IPS-18c (cell line): ENCODE measurements around the gene RAET1G.
A peak's percentile ranks its signal among the peaks of the same experiment; 100 is the strongest.
"Not testable (repeated sequence)": the region's sequence is repeated elsewhere in the genome, so short reads cannot be mapped to it uniquely, and the experiment has no call there.

Experiments
- H3K4me3 ChIP-seq: 2 replicates; pipeline ENCODE4 v1.7.0; 2013; ENCODE audit warnings: low read depth, mild to moderate bottlenecking, low read length, moderate library complexity; ENCODE audit not compliant: insufficient read depth
- H3K9me3 ChIP-seq: one replicate; pipeline ENCODE4 v1.6.1; 2013; ENCODE audit warnings: mild to moderate bottlenecking, low read length, moderate library complexity; ENCODE audit not compliant: control insufficient read depth, insufficient read depth

RAET1G gene

GRCh38 chr6:149939909-149940671, 17.2 kb upstream of the RAET1G start:
- Histone ChIP-seq H3K9me3 (peaks cover 2% of the 10 kb centered on the region), H3K4me3 (no peak overlapping the region)

DNA sequence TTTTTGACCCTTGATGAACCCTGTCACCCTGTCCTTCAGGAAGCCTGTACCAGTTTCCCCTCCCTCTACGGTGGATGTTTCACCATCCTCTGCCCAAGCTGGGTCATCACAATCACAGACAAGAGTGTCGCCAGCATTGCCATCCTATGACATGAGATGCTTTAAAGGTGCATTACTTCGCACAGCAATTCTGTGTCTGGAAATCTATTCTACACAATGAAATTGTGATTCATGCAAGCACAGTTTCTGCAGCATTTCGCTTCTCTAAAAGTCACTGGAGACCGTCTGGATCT, 16.4 kb upstream of the RAET1G start:
- Histone ChIP-seq H3K4me3 (no peak overlapping the region), H3K9me3 (peaks cover 2% of the 10 kb centered on the region)

DNA sequence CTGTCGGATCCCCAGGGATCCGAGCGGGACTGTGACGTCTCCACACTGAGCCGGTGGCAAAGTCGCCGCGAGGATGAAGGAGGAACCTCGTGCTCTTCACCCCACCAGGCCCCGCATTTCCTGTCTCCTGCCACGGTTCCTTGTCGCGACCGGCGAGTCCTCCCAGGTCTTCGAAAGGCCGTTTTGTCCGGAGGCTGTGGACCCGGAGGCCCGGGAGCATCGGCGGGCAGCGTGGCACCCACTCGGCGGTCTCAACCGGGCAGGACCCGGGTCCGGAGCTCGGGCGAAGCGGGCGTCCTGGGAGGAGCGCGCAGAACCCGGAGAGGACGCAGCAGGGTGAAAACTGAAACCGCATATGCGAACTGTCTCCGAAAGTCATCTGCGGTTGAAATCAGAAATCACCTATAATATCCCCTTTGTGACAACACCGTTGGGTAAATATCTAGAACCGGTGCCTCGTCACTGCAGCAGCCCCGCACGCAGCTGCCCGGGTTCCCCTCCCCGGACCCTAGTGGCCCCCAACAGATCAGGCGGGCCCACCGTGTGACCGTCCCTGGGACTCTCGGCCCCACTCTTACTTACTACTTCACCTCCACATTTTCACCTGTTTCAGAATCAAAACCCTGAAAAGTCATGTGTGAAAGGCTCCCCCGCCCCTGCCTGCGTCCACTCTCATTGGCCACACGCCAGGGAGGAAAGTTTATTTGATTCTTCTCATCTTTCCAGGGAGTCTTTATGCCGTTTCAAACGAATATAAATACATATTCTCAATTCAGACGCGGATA, 15.8 kb upstream of the RAET1G start:
- peak overlapping the region; percentile 36 for H3K4me3 ChIP-seq
- H3K9me3 ChIP-seq: peaks cover 2% of the 10 kb centered on the region

DNA sequence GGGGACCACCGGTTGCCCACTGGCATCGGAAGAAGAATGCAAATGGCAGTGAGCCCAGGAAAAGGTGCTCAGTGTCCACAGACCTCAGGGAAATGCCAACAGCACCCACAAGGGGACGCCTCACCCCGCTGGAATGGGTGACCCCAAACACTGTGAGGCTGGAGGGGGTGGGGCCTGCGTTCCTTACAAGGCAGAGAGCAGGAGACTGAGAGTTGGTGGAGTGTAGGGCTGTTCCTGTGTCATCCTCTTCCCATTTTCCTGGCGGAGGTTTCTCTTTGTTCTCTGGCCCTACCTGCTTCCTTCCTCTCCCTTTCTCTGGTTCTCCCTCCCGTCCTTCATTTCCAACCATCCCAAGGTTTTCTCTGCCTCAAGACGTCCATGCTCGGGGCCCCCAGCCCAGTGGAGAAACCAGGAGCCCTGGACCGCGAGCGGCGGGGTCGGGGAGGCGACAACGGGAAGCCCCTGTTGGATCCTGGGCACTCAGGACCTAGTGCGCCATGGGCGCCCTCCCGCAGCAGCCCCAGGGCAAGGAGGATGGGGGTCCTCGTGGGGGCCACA, 15.2 kb upstream of the RAET1G start:
- H3K4me3 ChIP-seq: peak overlapping the region; percentile 36
- not testable (repeated sequence) for H3K9me3 ChIP-seq

DNA sequence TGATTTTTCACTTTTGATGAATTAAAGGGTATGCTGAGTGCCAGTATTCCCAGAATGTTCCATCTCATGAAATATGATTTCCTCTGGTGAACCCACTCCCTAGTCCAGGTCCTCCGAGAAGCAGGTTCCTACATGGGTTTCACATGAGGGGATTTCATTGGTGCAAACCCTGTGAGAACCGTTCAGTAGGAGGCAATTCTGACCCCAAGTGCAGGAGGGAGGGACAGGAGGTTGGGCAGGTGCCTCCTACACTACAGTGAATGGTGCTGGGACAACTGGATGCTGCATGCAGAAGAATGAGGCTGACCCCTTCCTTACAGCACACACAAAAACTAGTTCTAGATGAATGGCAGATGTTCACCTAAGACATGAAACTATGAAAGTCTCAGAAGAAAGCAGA, 13.8 kb upstream of the RAET1G start:
- peaks cover 2% of the 10 kb centered on the region for H3K9me3 ChIP-seq
- H3K4me3 ChIP-seq: no peak overlapping the region

DNA sequence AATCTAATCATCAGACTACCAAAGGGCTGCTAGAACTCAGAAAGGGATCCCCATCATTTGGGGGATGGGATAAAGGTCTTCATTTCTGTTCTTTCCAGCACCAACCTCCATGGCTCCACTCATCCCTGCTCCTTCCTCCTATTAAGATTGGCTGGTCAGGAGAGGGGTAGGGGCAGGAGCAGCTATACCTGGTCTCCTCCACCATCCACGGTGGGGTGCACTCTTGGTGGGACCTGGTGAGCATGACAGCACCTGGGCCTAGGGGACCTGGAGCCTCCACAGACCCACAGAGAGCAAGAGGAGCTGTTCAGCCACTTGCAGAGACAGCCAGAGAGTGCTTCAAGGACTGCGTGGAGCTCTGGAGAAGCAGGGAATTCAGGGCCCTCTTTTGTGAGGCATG, 12.7 kb upstream of the RAET1G start:
- H3K9me3 ChIP-seq: peaks cover 2% of the 10 kb centered on the region
- H3K4me3 ChIP-seq: no peak overlapping the region

GRCh38 chr6:149935246-149935645, 12.3 kb upstream of the RAET1G start:
- peaks cover 2% of the 10 kb centered on the region for H3K9me3 ChIP-seq
- no peak overlapping the region for H3K4me3 ChIP-seq

GRCh38 chr6:149934249-149935156, 11.6 kb upstream of the RAET1G start:
- peaks cover 2% of the 10 kb centered on the region for H3K9me3 ChIP-seq
- no peak overlapping the region for H3K4me3 ChIP-seq

GRCh38 chr6:149933461-149933860, 10.5 kb upstream of the RAET1G start:
- Histone ChIP-seq H3K9me3 (peaks cover 1% of the 10 kb centered on the region), H3K4me3 (no peak overlapping the region)

DNA sequence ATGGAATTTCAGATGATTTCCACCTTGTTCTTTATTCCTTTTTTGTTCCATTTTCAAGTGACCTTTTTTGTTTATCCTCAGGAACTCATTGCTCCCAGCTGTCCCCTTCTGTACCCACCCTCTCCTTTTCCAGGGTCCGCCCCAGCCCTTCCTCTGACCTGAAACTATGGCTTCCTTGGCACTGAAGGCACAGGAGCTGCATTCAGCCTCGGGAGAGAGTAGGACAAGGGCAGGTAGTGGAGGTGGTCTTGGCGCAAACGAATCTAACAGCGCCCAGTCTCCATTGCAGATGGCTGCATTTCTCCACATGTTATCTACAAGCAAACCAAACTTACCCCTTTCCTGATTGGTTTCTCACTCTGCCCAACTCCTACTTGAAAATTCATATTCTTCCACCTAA, 10.1 kb upstream of the RAET1G start:
- no peak overlapping the region for H3K4me3 ChIP-seq
- H3K9me3 ChIP-seq: no peaks in the 10 kb centered on the region

GRCh38 chr6:149931501-149931900, 8.6 kb upstream of the RAET1G start:
- Histone ChIP-seq H3K9me3 (no peaks in the 10 kb centered on the region), H3K4me3 (no peak overlapping the region)

- Histone ChIP-seq H3K9me3 (no peaks in the 10 kb centered on the region), H3K4me3 (no peak overlapping the region)
Measured at GRCh38 chr6:149929422-149929821, 6.5 kb upstream of the RAET1G start.

DNA sequence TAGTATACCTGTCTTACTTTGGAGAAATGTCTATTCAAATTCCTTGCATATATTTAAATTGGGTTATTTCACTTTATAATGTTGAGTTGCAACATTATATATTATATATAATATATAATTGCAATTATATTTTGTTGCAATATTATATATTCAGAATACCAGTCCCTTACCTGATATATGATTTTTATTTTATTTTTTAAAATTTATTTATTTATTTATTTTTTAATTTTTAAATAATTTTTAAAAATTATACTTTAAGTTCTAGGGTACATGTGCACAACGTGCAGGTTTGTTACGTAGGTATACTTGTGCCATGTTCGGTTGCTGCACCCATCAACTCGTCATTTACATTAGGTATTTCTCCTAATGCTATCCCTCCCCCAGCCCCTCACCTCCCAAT, 4.1 kb upstream of the RAET1G start:
- H3K4me3 ChIP-seq, H3K9me3 ChIP-seq: not testable (repeated sequence)

DNA sequence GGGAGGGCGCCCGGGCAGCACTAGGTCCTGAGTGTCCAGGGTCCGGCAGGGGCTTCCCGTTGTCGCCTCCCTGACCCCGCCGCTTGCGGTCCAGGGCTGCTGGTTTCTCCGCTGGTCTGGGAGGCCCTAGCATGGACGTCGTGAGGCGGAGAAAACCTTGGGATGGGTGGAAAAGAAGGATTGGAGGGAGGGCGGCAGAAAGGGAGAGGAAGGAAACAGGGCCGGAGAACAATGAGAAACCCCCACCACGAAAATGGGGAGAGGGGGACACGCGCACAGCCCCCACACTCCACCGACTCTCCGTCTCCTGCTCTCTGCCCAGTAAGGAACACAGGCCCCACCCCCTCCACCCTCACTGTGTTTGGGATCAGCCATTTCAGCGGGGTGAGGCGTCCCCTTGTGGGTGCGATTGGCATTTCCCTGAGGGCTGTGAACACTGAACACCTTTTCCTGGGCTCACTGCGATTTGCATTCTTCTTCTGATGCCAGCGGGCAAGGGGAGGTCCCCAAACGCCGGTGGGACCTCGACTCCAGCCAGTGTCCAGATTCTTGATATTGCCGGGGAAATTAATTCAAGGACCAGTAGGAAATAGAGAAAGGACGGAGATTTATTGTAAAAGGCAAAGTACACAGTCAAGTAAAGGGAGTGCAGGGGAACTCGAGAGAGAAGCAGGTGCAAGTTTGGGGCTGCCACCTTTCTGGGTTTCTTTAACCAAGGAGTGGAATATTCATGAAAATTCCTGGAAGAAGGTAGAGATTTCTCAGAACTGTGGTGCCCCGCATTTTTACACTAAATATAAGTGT, 3.3 kb upstream of the RAET1G start:
- no peaks in the 10 kb centered on the region for H3K9me3 ChIP-seq
- H3K4me3 ChIP-seq: peak overlapping the region; percentile 62

DNA sequence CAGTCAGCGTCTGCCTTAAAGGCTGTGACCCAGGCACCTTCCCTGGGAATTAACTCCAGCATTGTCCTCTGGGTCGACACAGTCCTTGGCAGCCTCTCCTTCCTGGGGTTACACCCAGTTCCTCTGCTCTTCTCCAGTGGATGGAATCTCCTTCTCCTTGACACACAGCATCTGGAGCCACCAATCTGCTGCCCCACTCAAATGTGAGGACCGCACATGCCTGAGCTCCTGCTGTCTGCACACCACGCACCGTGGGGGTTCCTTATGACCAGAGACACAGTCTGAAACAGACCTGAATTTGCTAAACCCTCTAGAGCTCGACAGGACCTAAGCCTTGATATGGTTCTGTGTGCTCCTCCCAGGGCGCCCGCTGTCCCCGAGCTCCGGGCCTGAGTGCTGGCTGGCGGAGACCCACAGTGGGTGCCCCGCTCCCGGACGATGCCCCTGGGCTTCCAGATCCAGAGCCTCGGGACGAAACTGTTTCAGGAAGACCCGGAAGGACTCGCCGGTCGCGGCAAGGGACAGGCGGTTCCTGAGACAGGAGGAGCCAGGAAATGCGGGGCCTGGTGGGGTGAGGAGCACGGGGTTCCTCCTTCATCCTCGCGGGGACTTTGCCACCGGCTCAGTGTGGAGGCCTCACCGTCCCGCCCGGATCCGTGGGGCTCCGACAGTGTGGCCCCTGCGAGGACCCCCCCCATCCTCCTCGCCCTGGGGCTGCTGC, 2.5 kb upstream of the RAET1G start:
- H3K4me3 ChIP-seq: peak overlapping the region; percentile 62
- no peaks in the 10 kb centered on the region for H3K9me3 ChIP-seq

GRCh38 chr6:149924933-149925252, 2.0 kb upstream of the RAET1G start:
- no peaks in the 10 kb centered on the region for H3K9me3 ChIP-seq
- H3K4me3 ChIP-seq: no peak overlapping the region
